Measurements from ENCODE around the gene NUDT17.

NUDT17 gene

DNA sequence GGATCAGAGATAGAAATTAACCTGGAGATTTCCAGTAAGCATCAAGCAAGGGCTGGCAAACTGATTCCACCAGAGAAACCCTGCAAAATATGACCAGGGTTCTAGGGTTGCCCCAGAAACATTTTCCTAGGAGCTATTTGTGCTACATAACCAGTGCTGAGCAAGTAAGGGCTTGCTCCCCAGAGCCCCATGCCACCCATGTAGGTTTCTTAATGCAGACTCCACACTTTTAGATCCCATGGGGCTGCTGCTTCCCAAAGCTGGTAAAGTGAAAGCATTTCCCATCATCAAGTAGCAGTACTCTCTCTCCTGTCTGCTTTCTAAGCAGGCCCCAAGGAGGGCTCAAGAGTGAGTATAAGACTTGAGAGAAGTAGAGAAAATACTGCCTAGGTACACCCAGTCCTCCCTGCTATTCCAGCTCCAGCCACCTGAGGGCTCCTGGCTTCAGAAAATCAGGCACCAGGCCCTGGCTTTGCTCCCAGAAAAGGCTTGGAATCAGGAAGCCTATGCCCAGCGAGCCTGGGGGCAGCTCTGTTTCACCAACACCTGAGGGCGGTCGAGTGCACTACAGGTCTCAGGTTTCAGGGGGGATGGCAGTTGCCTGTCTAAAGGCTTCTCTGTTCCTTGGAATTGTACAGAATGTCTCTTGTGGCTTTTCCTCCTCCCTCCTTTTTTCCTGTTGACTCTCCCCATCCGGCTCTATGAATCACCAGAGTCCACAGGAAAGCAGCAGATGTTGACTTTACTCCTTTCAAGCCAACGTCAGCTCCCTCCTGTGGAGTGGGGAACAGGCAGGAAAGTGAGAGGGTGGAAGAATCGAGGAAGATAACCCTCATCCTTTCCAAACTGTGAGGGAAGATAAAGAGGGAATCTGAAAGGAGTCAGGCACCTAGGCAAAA, 46.4 kb downstream of the NUDT17 start:
- DNase-seq = peak; percentile 98

GRCh38 chr1:145892486-145893087, 47.2 kb downstream of the NUDT17 start:
- DNase-seq = peak; percentile 34

- no peak for DNase-seq
Observed at GRCh38 chr1:145893306-145894055, 48.1 kb downstream of the NUDT17 start.

DNA sequence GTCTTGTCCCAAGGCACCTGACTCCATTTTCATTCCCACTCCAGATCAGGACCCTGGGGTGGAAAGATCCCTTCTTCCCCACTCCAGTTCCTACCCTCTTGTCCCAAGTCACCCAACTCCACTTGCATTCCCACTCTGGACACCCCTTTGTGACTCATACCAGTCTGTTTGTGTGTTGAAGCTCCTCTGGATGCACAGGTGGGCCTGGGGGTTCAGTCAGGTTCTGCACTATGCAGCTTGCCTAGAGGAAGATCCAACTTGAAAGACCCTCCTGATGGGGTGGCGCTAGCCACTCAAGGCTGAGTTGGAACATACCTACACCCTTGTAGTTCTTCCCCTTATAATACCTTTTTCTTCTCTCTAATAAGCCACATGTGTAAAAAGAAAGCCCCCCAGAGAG, 50.0 kb downstream of the NUDT17 start:
- no peak for DNase-seq

DNA sequence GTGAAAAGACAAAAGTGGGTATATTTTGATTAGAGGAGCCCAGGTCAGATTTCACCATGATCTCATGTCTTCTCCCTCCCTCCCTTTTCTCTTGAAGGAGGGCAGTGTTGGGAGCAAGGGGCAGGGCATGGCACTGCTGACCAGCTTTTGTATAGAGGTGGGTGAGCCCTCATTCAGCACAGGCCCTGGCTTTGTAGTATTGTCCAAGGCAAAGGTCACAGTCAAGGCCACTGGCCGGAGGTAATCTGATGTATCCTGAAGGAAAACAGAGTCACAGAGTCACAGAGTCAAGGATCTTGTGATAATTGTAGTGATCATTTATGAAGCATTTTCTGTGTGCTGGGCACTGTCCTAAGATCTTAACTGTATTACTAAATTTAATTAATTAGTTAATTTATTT, 52.5 kb downstream of the NUDT17 start:
- DNase-seq = no peak

Data from EL (cell line).